IPS-18a (cell line): ENCODE measurements around the gene SPACA6.

ENCODE experiments used
- H3K27ac ChIP-seq: one replicate; pipeline ENCODE4 v1.5.1; 2013; ENCODE audit warnings: low read length
- H3K27me3 ChIP-seq: one replicate; pipeline ENCODE4 v1.6.1; 2013; ENCODE audit warnings: mild to moderate bottlenecking, low read length; ENCODE audit not compliant: control insufficient read depth, insufficient read depth
- H3K36me3 ChIP-seq: one replicate; pipeline ENCODE4 v1.6.1; 2013; ENCODE audit warnings: low read depth, low read length; ENCODE audit not compliant: control insufficient read depth
- H3K4me1 ChIP-seq: one replicate; pipeline ENCODE4 v1.6.1; 2013; ENCODE audit warnings: low read depth, low read length; ENCODE audit not compliant: control insufficient read depth
- H3K4me3 ChIP-seq: one replicate; pipeline ENCODE4 v1.5.1; 2013; ENCODE audit warnings: low read length
- H3K9ac ChIP-seq: one replicate; pipeline ENCODE4 v1.6.1; 2013; ENCODE audit warnings: mild to moderate bottlenecking, low read length, moderate library complexity
- H3K9me3 ChIP-seq: one replicate; pipeline ENCODE4 v1.6.1; 2013; ENCODE audit warnings: low read depth, low read length; ENCODE audit not compliant: control insufficient read depth

The SPACA6 gene

DNA sequence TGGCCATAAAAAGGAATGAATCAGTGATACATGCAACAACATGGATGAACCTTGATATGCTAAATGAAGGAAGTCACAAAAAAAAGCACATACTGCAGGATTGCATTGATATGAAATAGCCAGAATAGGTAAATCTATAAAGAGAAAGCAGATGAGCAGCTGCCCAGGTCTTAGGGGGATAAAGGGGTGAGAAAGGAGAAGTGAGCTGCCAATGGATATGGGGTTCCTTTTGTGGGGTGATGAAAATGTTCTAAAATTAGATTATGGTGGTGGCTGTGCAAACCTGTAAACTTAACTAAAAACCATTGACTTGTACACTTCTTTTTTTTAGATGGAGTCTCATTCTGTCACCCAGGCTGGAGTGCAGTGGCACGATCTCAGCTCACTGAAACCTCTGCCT lies 18.6 kb downstream of the SPACA6 start:
- H3K27ac ChIP-seq = no peak overlapping the region
- no peaks in the 10 kb centered on the region for H3K9me3 ChIP-seq
- H3K27me3 ChIP-seq = no peaks in the 10 kb centered on the region
- no peak overlapping the region for H3K9ac ChIP-seq
- H3K4me1 ChIP-seq = no peaks in the 10 kb centered on the region
- no peak overlapping the region for H3K4me3 ChIP-seq
- H3K36me3 ChIP-seq = no peaks in the 10 kb centered on the region

DNA sequence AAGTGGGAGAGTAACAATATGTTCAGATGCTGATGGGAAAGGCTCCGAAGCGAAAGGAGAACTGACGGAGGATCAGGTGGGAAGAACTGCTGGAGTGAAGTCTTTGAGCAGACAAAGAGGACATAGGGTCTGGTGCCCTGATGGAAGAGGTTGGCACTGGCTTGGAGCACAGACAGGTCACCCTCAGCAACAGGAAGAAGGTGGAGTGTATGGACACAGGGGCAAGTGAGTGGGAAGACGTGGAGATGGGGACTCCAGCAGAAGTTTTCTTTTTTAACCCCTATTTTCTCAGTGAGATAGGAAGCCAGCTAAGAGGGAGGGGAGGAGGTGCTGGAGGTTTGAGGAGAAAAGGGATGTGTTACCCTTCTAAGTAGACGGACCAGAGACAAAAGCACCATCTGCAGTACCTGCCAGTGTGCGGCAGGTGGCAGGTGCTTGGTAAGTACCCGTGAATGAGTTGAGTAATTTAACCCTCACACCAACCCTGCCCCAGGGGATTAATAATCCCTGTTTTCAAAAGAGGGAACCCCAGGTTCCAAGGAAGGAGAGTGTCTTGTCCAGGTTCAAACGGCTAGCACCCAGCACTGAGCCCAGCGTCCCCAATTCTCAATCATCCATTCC lies 19.4 kb downstream of the SPACA6 start:
- H3K9me3 ChIP-seq = no peaks in the 10 kb centered on the region
- H3K9ac ChIP-seq = no peak overlapping the region
- H3K4me3 ChIP-seq = no peak overlapping the region
- no peaks in the 10 kb centered on the region for H3K36me3 ChIP-seq
- no peak overlapping the region for H3K27ac ChIP-seq
- no peaks in the 10 kb centered on the region for H3K4me1 ChIP-seq
- H3K27me3 ChIP-seq = peaks cover 3% of the 10 kb centered on the region

DNA sequence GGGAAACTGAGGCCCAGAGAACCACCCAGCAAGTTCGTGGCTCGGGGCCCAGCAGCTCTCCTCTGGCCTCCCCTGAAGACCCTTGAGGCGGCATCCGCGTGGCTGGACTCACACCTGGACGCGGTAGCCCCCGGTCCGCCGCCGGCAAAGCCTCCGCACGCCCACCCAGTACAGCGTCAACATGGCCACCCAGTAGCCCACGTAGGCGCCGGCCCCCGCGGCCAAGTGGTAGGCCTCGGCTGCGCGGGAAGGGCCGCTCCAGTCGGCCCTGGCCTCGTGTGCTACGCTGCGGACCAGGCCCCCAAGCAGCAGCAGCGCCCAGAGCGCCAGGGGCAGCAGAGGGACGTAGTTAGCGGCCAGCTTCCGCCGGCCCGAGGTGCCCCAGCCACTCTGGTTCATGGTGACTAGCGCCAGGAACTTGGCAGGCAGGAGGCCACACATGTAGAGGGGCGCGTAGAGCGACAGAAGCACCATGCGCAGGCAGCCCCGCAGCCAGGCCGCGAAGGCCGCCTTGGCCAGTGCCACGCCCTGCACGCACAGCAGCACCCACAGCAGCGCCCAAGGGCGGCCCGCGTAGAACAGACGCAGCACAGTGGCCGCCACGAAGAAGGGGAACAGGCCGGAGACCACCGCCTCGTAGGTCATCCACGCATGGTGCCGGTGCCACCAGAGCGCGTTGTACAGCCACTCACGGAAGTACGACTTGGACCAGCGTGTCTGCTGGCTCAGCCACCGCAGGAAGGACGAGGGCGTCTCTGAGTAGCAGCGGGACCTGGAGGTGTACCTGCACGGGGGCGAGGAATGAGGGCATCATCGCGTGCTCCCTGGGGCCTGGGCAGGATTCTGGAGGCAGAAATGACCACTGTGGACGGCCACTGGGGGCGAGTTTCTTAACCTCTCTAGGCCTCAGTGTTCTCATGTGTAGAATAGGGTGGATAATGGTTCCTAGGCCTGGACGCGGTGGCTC lies 20.5 kb downstream of the SPACA6 start:
- Histone ChIP-seq H3K27me3 (peaks cover 13% of the 10 kb centered on the region), H3K4me1 (no peaks in the 10 kb centered on the region), H3K9ac (no peak overlapping the region), H3K4me3 (no peak overlapping the region), H3K27ac (no peak overlapping the region), H3K9me3 (no peaks in the 10 kb centered on the region), H3K36me3 (no peaks in the 10 kb centered on the region)

DNA sequence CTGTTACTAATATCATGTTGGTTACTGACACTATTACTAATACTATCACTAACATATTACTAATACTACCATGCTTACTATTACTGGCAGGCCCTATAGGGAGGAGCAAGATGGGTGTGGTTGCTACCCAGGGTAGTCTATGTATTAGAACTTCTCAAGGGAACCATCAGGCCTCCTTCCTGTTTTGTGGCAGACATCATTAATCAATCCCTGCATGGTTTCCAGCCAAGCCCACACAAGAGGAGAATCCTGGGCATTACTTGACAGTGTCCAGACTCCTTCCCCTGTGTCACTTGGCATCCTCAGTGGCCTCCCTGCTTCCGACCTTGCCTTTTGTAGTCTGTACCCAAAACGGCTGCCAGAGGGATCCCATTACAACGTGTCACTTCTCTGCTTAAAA lies 21.7 kb downstream of the SPACA6 start:
- H3K9me3 ChIP-seq = no peaks in the 10 kb centered on the region
- H3K9ac ChIP-seq = no peak overlapping the region
- peaks cover 25% of the 10 kb centered on the region for H3K27me3 ChIP-seq

DNA sequence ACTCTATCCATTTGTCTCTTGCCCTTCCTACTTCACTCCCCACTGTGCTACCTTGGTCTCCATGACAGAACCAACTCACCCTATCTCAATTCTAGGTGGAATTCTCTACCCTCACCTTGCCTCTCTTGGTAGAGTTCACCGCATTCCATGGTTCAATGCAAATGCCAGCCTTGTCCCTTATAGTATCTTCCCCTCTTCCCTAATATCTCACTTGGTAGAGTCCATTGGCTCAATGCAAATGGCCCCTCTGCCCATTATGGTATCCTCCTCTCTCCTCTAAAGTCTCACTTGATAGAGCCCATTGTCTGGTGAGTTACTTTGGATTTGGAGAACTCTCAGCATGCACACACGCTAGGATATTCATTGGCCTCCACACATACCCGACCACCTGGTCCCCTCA lies 22.7 kb downstream of the SPACA6 start:
- Histone ChIP-seq H3K27me3 (peaks cover 35% of the 10 kb centered on the region), H3K27ac (no peak overlapping the region), H3K36me3 (no peaks in the 10 kb centered on the region), H3K9me3 (no peaks in the 10 kb centered on the region), H3K4me1 (no peaks in the 10 kb centered on the region), H3K4me3 (no peak overlapping the region), H3K9ac (no peak overlapping the region)

More for the DNA sequence above, 21.7 kb downstream of the SPACA6 start:
- Histone ChIP-seq H3K4me3 (no peak overlapping the region), H3K27ac (no peak overlapping the region), H3K4me1 (no peaks in the 10 kb centered on the region), H3K36me3 (no peaks in the 10 kb centered on the region)

DNA sequence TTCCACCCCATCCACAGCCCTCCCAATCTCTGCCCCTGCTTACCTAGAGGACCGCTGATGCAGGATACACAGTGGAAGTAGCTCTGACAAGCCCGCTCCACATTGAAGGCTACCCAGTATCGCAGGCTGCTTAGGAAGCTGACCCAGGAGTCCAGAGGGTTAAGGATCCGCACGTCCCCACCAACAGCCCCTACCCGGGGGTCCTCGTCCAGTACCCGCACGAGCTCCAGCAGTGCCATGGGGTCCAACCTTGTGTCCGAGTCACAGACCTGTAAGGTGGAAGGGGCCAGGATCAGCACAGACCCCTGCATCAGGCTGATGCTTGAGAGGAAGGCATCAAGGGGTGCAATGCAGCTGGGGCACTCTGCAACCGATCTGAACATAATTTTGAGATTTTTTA lies 23.8 kb downstream of the SPACA6 start:
- Histone ChIP-seq H3K4me1 (no peaks in the 10 kb centered on the region), H3K9ac (no peak overlapping the region), H3K27ac (no peak overlapping the region), H3K36me3 (no peaks in the 10 kb centered on the region), H3K9me3 (no peaks in the 10 kb centered on the region), H3K27me3 (peaks cover 38% of the 10 kb centered on the region), H3K4me3 (no peak overlapping the region)

DNA sequence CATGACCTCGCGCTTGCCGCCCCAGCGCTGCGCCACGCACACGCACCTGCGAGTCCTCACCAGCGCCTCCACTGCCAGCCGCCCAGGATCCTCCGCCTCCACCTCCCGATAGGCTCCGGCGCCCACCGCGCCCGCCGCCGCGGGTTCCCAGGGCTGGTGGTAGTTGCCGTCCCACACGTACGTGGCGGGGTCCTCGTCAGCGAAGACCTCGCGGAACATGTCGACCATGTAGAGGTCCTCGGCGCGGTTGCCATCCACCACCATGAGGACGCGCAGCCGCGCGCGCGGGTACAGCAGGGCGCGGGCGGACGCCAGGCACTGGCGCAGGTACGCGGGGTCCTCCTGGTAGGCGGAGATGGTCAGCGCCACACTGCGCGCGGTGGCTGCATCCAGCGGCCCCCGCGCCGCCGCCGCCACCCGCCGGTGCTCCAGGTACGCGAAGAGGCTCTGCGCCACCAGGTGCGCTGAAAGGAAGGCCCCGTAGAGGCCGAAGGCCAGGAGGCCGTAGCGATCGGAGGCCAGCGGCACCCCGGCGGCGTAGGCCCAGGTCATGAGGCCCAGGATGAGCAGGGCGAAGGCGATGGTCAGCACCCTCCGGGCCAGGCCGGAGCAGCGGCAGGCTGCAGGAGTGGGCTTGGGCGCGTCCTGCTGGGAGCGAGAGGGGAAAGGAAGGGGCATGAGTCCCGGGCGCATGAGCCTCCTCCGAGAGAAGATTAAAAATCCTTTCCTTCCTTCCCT lies 26.3 kb downstream of the SPACA6 start:
- H3K36me3 ChIP-seq = no peaks in the 10 kb centered on the region
- no peaks in the 10 kb centered on the region for H3K9me3 ChIP-seq
- H3K9ac ChIP-seq = peak overlapping the region; percentile 7
- no peak overlapping the region for H3K27ac ChIP-seq
- peak overlapping the region; percentile 63 for H3K4me3 ChIP-seq
- H3K4me1 ChIP-seq = no peaks in the 10 kb centered on the region
- H3K27me3 ChIP-seq = peaks cover 38% of the 10 kb centered on the region

DNA sequence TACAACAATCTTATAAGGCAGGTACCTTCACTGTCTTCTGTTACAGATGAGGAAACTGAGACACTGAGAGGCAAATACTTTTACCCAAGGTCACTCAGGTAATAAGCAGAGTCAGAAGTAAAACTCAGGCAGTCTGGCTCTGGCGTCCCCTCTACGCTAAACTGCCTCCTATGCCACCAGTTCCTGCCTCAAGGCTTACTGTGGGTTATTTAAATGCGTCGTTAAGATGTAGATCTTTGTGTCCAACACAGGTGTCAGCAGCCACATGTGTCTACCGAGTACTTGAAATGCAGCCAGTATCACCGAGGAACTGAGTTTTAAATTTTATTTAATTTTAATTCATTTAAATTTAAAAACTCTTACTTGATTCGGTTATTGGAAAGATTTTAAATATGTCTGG lies 28.8 kb downstream of the SPACA6 start:
- Histone ChIP-seq H3K27me3 (peaks cover 41% of the 10 kb centered on the region), H3K27ac (no peak overlapping the region), H3K4me3 (no peak overlapping the region), H3K9ac (no peak overlapping the region), H3K4me1 (peaks cover 2% of the 10 kb centered on the region), H3K36me3 (no peaks in the 10 kb centered on the region), H3K9me3 (no peaks in the 10 kb centered on the region)

DNA sequence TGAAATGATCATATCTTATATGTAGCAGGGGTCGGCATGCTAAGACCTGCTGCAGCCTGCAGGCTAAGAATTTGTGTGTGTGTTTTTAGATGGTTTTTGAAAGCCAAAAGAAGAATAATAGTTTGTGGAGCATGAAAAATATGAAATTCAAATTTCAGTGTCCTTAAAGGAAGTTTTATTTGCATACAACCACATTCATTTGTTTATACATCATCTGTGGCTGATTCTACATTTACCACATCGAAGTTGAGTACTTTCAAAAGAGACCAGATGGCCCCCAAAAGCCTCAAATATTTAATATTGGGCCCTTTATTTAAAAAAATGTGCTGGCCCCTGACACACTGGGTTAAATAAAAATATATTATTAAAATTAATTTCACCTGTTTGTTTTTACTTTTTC lies 29.4 kb downstream of the SPACA6 start:
- H3K27ac ChIP-seq = no peak overlapping the region
- peaks cover 39% of the 10 kb centered on the region for H3K27me3 ChIP-seq
- no peak overlapping the region for H3K9ac ChIP-seq
- no peaks in the 10 kb centered on the region for H3K36me3 ChIP-seq
- no peaks in the 10 kb centered on the region for H3K9me3 ChIP-seq
- peaks cover 2% of the 10 kb centered on the region for H3K4me1 ChIP-seq
- H3K4me3 ChIP-seq = no peak overlapping the region

DNA sequence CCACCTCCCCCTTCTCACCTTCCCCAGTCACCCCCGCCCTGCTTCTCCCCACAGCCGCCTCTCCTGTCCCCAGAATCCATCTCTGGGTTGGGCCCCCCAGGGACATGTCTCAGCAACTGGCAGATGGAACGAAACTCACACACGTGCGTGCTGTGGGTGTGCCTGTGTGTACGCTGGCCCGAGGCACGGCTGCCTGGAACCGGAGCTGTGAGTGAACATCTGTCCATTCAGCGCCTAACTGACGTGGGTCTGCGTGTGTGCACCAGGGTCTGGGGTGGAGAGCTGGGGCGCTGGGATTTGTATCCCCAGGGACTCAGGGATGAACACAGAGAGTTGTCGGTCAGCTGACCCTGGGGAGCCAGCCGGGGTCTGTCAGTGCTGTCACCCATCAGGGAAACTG lies 31.4 kb downstream of the SPACA6 start:
- peaks cover 3% of the 10 kb centered on the region for H3K4me1 ChIP-seq
- no peak overlapping the region for H3K9ac ChIP-seq
- peaks cover 19% of the 10 kb centered on the region for H3K27me3 ChIP-seq
- H3K36me3 ChIP-seq = no peaks in the 10 kb centered on the region
- H3K9me3 ChIP-seq = no peaks in the 10 kb centered on the region
- no peak overlapping the region for H3K4me3 ChIP-seq
- H3K27ac ChIP-seq = no peak overlapping the region

DNA sequence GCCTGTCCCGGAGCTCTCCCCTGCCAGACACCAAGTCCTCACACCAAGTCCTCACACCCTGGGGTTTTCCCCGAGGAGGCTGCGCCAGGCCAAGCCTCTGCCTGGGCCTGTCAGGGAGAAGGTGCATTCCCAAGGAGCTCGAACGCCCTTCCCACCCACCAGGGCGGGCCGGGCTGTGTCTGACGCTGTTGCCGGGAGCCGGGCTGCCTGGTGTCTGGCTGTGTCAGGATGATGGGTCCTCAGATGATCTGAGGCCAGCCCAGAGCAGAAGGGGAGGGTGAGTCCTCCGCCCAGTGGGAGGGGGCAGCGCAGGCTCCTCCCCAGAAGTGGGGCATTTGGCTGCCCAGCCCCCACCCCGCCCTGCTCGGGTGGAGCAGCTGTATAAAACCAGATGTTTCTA lies 32.9 kb downstream of the SPACA6 start:
- Histone ChIP-seq H3K9ac (no peak overlapping the region), H3K27me3 (peaks cover 4% of the 10 kb centered on the region), H3K27ac (no peak overlapping the region)

More for the DNA sequence above, 32.9 kb downstream of the SPACA6 start:
- Histone ChIP-seq H3K4me3 (no peak overlapping the region), H3K4me1 (peaks cover 8% of the 10 kb centered on the region), H3K9me3 (no peaks in the 10 kb centered on the region), H3K36me3 (no peaks in the 10 kb centered on the region)
